ENCODE measurements around the gene RERE.

The RERE gene

DNA sequence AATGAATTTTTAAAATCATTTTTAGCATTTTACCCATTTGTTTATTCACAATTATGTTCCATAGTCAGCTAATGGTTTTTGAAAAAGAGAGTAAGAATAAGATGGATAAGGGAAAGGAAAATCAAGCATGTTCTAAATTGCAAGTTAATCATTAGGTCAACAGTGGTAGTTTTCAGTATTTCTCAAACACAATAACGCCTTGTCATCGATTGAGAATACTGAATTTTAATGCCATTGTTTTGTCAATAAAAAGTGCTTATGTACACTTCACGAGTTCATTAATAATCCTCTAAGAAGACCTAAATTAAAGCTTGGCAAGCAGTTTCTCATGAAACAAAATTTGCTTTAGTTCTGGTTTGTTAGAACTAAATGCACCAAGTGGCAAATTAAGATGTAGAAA, 100.3 kb downstream of the RERE start:
- Histone ChIP-seq H3K9me3 (ENCODE audit: control insufficient read depth in 2 of 2, low read length in 2 of 2) (no peaks in the 10 kb centered on the region), H3K27me3 (ENCODE audit: control insufficient read depth in 1 of 2, insufficient read depth in 2 of 2, low read length in 2 of 2) (no peaks in the 10 kb centered on the region), H3K9ac (ENCODE audit: low read length in 2 of 2) (no peak overlapping the region), H3K36me3 (ENCODE audit: control insufficient read depth in 2 of 2, insufficient read depth in 2 of 2, low read length in 2 of 2) (no peaks in the 10 kb centered on the region), H3K27ac (ENCODE audit: low read length) (no peak overlapping the region), H3K4me1 (ENCODE audit: control insufficient read depth, insufficient read depth, low read length) (peaks cover 4% of the 10 kb centered on the region), H3K4me3 (ENCODE audit: low read length in 2 of 2) (no peak overlapping the region)

DNA sequence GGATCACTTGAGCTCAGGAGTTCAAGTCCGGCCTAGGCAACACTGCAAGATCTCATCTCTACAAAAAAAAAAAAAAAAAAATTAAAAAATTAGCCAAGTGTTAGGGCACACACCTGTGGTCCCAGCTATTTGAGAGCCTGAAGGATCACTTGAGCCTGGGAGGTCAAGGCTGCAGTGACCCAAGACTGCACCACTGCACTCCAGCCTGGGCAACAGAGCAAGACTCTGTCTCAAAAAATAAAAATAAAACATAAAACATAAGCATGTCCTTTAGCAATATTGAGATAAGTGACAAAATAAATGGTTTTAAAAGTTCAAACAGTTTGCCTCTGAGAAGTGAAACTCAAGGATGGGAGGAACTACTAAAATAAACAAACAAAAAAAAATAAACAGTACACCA, 101.2 kb downstream of the RERE start:
- Histone ChIP-seq H3K36me3 (ENCODE audit: control insufficient read depth in 2 of 2, insufficient read depth in 2 of 2, low read length in 2 of 2) (no peaks in the 10 kb centered on the region), H3K9me3 (ENCODE audit: control insufficient read depth in 2 of 2, low read length in 2 of 2) (no peaks in the 10 kb centered on the region), H3K27ac (ENCODE audit: low read length) (no peak overlapping the region), H3K4me3 (ENCODE audit: low read length in 2 of 2) (no peak overlapping the region), H3K27me3 (ENCODE audit: control insufficient read depth in 1 of 2, insufficient read depth in 2 of 2, low read length in 2 of 2) (no peaks in the 10 kb centered on the region), H3K9ac (ENCODE audit: low read length in 2 of 2) (no peak overlapping the region), H3K4me1 (ENCODE audit: control insufficient read depth, insufficient read depth, low read length) (peaks cover 6% of the 10 kb centered on the region)

DNA sequence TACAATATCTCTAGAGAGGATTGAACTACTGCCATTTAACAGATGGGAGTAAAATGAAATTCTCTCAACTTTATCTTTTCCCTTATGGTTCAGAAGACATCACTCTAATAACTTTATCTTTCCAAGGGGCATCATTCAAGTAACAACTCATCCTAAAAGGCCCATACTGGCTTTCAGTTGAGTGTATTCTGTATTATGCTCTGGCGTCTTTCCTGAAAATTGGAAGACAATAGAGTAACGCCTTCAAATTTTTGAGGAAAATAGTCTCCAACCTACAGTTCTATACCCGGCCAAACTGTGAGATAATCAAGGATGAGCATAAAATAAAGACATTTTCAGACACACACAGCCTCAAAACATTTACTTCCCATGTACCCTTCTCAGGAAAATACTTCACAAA, 103.3 kb downstream of the RERE start:
- Histone ChIP-seq H3K4me3 (ENCODE audit: low read length in 2 of 2) (no peak overlapping the region), H3K36me3 (ENCODE audit: control insufficient read depth in 2 of 2, insufficient read depth in 2 of 2, low read length in 2 of 2) (no peaks in the 10 kb centered on the region), H3K9ac (ENCODE audit: low read length in 2 of 2) (no peak overlapping the region), H3K9me3 (ENCODE audit: control insufficient read depth in 2 of 2, low read length in 2 of 2) (no peaks in the 10 kb centered on the region), H3K27me3 (ENCODE audit: control insufficient read depth in 1 of 2, insufficient read depth in 2 of 2, low read length in 2 of 2) (no peaks in the 10 kb centered on the region), H3K4me1 (ENCODE audit: control insufficient read depth, insufficient read depth, low read length) (peaks cover 6% of the 10 kb centered on the region), H3K27ac (ENCODE audit: low read length) (no peak overlapping the region)

DNA sequence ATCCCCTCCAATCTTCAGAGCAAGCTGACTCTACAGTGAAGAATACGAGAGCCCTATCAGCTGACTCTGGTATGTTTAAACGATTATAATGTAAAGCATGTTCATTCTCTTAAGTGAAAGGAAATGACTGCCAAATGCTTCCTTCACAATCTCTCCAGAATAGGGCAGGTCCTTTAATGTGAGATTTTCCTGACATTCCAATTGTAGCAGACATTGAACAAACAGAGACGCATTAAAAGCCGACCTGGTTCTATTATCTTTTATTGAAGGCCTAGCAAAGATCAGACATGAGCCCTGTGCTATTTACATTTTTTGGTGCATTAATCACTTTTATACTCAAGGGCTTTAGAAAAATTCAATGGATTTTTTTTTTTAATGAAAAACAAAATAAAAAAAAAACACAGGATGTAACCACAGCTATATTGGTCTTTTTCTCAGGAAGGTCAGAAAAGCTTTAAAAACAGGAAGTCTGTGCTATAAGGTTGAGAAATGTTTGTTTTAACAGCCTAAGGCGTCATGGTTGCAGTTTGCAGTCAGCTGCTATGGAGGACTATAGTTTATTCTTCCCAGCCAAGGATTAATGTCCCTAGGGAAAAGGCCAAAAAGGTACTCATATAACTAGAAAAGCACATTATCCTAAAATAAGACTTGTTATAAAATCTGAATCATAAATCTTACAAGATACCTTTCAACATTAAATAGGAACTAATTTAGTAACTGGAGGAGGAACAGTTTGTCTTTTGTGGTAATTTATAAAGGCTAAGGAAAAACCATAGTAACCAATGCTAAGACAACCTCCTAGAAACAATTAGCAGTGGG, 104.8 kb downstream of the RERE start:
- Histone ChIP-seq H3K36me3 (ENCODE audit: control insufficient read depth in 2 of 2, insufficient read depth in 2 of 2, low read length in 2 of 2) (no peaks in the 10 kb centered on the region), H3K4me1 (ENCODE audit: control insufficient read depth, insufficient read depth, low read length) (peaks cover 4% of the 10 kb centered on the region), H3K27me3 (ENCODE audit: control insufficient read depth in 1 of 2, insufficient read depth in 2 of 2, low read length in 2 of 2) (no peaks in the 10 kb centered on the region), H3K9ac (ENCODE audit: low read length in 2 of 2) (no peak overlapping the region), H3K9me3 (ENCODE audit: control insufficient read depth in 2 of 2, low read length in 2 of 2) (no peaks in the 10 kb centered on the region), H3K4me3 (ENCODE audit: low read length in 2 of 2) (no peak overlapping the region), H3K27ac (ENCODE audit: low read length) (peak overlapping the region; percentile 25)

DNA sequence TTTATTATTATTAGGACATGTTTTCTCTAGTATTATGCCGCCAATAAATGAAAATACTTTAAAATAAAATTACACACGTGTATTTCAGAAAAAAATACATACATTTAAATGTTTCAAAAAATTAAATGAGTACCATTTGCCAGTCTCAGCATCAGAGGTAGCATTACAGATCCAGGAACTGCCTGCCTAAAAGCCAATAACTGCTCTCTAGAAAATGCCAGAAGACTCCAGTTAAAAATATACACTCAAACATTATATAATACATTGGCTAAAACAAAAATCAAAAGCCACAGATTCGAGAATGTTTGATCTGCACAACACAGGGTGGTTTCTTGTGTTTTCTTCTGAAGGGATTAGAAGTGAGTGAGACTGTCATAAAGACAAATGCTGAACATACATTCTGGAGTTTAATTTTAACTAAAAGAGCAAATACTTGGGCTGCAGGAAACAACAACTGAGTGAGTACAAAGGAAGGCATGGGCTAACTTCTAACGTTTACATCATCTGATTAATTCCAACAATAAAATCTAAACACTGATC, 105.5 kb downstream of the RERE start:
- Histone ChIP-seq H3K4me1 (ENCODE audit: control insufficient read depth, insufficient read depth, low read length) (peaks cover 8% of the 10 kb centered on the region), H3K4me3 (ENCODE audit: low read length in 2 of 2) (no peak overlapping the region), H3K27me3 (ENCODE audit: control insufficient read depth in 1 of 2, insufficient read depth in 2 of 2, low read length in 2 of 2) (no peaks in the 10 kb centered on the region), H3K9me3 (ENCODE audit: control insufficient read depth in 2 of 2, low read length in 2 of 2) (no peaks in the 10 kb centered on the region), H3K9ac (ENCODE audit: low read length in 2 of 2) (no peak overlapping the region), H3K36me3 (ENCODE audit: control insufficient read depth in 2 of 2, insufficient read depth in 2 of 2, low read length in 2 of 2) (no peaks in the 10 kb centered on the region), H3K27ac (ENCODE audit: low read length) (peak overlapping the region; percentile 25)

DNA sequence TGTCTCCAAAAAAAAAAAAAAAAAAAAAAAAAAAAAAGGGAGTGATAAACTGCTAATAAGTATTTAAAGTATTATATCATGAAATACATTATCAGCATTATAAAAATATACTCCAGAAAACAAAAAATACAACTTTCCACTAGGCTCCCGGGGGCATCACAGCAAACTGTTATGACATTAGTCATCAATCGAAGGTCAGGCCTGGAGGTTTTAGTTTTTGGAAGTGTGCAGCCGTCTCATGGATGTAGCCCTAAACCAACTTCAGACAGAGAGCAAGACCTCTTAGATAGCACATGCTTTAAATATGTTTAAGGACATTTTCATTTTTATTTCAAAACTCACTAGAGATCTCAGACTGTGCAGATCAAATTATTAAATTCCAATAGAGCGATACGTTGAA, 106.3 kb downstream of the RERE start:
- Histone ChIP-seq H3K9ac (ENCODE audit: low read length in 2 of 2) (no peak overlapping the region), H3K4me1 (ENCODE audit: control insufficient read depth, insufficient read depth, low read length) (peaks cover 15% of the 10 kb centered on the region), H3K4me3 (ENCODE audit: low read length in 2 of 2) (no peak overlapping the region), H3K27me3 (ENCODE audit: control insufficient read depth in 1 of 2, insufficient read depth in 2 of 2, low read length in 2 of 2) (no peaks in the 10 kb centered on the region), H3K9me3 (ENCODE audit: control insufficient read depth in 2 of 2, low read length in 2 of 2) (no peaks in the 10 kb centered on the region), H3K36me3 (ENCODE audit: control insufficient read depth in 2 of 2, insufficient read depth in 2 of 2, low read length in 2 of 2) (no peaks in the 10 kb centered on the region), H3K27ac (ENCODE audit: low read length) (no peak overlapping the region)

GRCh38 chr1:8708259-8708658, 109.2 kb downstream of the RERE start:
- Histone ChIP-seq H3K9me3 (ENCODE audit: control insufficient read depth in 2 of 2, low read length in 2 of 2) (no peaks in the 10 kb centered on the region), H3K27me3 (ENCODE audit: control insufficient read depth in 1 of 2, insufficient read depth in 2 of 2, low read length in 2 of 2) (no peaks in the 10 kb centered on the region), H3K36me3 (ENCODE audit: control insufficient read depth in 2 of 2, insufficient read depth in 2 of 2, low read length in 2 of 2) (no peaks in the 10 kb centered on the region), H3K4me1 (ENCODE audit: control insufficient read depth, insufficient read depth, low read length) (peaks cover 19% of the 10 kb centered on the region), H3K9ac (ENCODE audit: low read length in 2 of 2) (no peak overlapping the region), H3K27ac (ENCODE audit: low read length) (no peak overlapping the region), H3K4me3 (ENCODE audit: low read length in 2 of 2) (no peak overlapping the region)

DNA sequence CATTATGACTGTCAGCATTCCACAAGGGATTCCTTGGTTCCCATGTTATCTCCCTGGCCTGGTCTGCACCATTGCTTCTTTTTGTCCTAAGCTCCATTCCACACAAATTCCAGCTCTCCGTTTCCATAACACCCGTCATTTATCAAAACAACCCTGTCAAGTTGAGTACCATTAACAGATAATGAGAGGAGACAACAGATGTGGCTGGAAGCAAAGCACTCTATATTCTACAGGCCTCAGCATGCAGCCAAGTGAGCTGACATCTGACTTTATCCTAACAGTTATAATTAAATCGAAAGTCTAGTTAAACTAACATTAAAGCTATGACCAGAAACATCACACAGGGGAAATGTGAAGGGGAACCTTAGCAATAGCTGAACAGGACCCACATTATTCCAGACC, 110.4 kb downstream of the RERE start:
- Histone ChIP-seq H3K27ac (ENCODE audit: low read length) (peak overlapping the region; percentile 18), H3K9ac (ENCODE audit: low read length in 2 of 2) (no peak overlapping the region), H3K4me3 (ENCODE audit: low read length in 2 of 2) (peak overlapping the region in 1 of 2 donors; percentile 26), H3K27me3 (ENCODE audit: control insufficient read depth in 1 of 2, insufficient read depth in 2 of 2, low read length in 2 of 2) (no peaks in the 10 kb centered on the region), H3K9me3 (ENCODE audit: control insufficient read depth in 2 of 2, low read length in 2 of 2) (no peaks in the 10 kb centered on the region), H3K36me3 (ENCODE audit: control insufficient read depth in 2 of 2, insufficient read depth in 2 of 2, low read length in 2 of 2) (no peaks in the 10 kb centered on the region), H3K4me1 (ENCODE audit: control insufficient read depth, insufficient read depth, low read length) (peaks cover 15% of the 10 kb centered on the region)

- no peak overlapping the region for H3K9ac ChIP-seq (ENCODE audit: low read length in 2 of 2)
Observed at GRCh38 chr1:8706291-8706690, 111.1 kb downstream of the RERE start.

GRCh38 chr1:8704866-8705506, 112.5 kb downstream of the RERE start:
- Histone ChIP-seq H3K27me3 (ENCODE audit: control insufficient read depth in 1 of 2, insufficient read depth in 2 of 2, low read length in 2 of 2) (no peaks in the 10 kb centered on the region), H3K9ac (ENCODE audit: low read length in 2 of 2) (no peak overlapping the region), H3K27ac (ENCODE audit: low read length) (no peak overlapping the region), H3K36me3 (ENCODE audit: control insufficient read depth in 2 of 2, insufficient read depth in 2 of 2, low read length in 2 of 2) (no peaks in the 10 kb centered on the region), H3K4me1 (ENCODE audit: control insufficient read depth, insufficient read depth, low read length) (peaks cover 23% of the 10 kb centered on the region), H3K9me3 (ENCODE audit: control insufficient read depth in 2 of 2, low read length in 2 of 2) (no peaks in the 10 kb centered on the region), H3K4me3 (ENCODE audit: low read length in 2 of 2) (no peak overlapping the region)

More at GRCh38 chr1:8706291-8706690, 111.1 kb downstream of the RERE start:
- no peaks in the 10 kb centered on the region for H3K27me3 ChIP-seq (ENCODE audit: control insufficient read depth in 1 of 2, insufficient read depth in 2 of 2, low read length in 2 of 2)
- H3K4me3 ChIP-seq (ENCODE audit: low read length in 2 of 2), result no peak overlapping the region
- H3K36me3 ChIP-seq (ENCODE audit: control insufficient read depth in 2 of 2, insufficient read depth in 2 of 2, low read length in 2 of 2), result no peaks in the 10 kb centered on the region
- no peaks in the 10 kb centered on the region for H3K9me3 ChIP-seq (ENCODE audit: control insufficient read depth in 2 of 2, low read length in 2 of 2)
- H3K27ac ChIP-seq (ENCODE audit: low read length), result no peak overlapping the region
- H3K4me1 ChIP-seq (ENCODE audit: control insufficient read depth, insufficient read depth, low read length), result peaks cover 16% of the 10 kb centered on the region

Measured in stomach smooth muscle (tissue), 2 donors.